ENCODE measurements around the gene ZNF768.

DNA sequence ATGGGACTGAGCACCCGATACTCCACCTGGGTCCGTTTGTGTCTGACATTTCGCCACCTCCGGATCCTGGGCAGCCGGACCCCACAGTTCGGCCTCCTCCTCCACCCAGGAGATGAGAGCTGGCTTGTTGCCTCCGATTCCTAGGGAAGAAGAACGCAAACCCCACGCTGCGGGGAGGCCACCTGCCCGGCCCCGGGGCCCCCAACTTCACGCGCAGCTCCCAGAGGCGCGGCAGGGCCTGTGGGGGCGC is 31.3 kb upstream of the ZNF768 start:
- TF ChIP-seq, protein P1, sequence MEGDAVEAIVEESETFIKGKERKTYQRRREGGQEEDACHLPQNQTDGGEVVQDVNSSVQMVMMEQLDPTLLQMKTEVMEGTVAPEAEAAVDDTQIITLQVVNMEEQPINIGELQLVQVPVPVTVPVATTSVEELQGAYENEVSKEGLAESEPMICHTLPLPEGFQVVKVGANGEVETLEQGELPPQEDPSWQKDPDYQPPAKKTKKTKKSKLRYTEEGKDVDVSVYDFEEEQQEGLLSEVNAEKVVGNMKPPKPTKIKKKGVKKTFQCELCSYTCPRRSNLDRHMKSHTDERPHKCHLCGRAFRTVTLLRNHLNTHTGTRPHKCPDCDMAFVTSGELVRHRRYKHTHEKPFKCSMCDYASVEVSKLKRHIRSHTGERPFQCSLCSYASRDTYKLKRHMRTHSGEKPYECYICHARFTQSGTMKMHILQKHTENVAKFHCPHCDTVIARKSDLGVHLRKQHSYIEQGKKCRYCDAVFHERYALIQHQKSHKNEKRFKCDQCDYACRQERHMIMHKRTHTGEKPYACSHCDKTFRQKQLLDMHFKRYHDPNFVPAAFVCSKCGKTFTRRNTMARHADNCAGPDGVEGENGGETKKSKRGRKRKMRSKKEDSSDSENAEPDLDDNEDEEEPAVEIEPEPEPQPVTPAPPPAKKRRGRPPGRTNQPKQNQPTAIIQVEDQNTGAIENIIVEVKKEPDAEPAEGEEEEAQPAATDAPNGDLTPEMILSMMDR (IDR thresholded peaks at IDR 0.05): no peak
- TF ChIP-seq ZFX (IDR thresholded peaks at IDR 0.05; ENCODE audit: borderline replicate concordance): no peak
